Endothelial cell of umbilical vein (primary cell): ENCODE data around the gene OR6P1. TPM values are rescaled to one million over a fixed set of nuclear protein-coding genes. Genes with fewer than 3 reads are reported as not detected.

Experiments
- BruUV-seq: library from RNA; stranded (reverse); fragments of 400-500 nt; replicated peaks from 2 replicates; lab custom pipeline; 2021; lab: Mats Ljungman, UMichigan
- CTCF ChIA-PET: fragments of 300-600, 350-600 bp; sonication (Branson Sonifier 250); formaldehyde crosslinking; loops from one replicate; lab custom pipeline; 2021; ENCODE audit warnings: antibody characterized with exemption, inconsistent platforms; lab: Charles Lee
- POLR2A ChIA-PET: fragments of 300-600, 350-600 bp; sonication (Branson Sonifier 250); formaldehyde crosslinking; loops from one replicate; lab custom pipeline; 2021; ENCODE audit warnings: antibody characterized with exemption, inconsistent platforms; lab: Charles Lee
- DNase-seq: peaks from one replicate; pipeline ENCODE4 v3.0.0-alpha.2; 2011; ENCODE audit warnings: low read depth, low spot score
- FAIRE-seq: peaks from 2 replicates; lab custom pipeline; 2011; peaks lifted over from hg19 to GRCh38; lab: Jason Lieb, UNC
- H2AFZ ChIP-seq: 2 replicates; pipeline ENCODE4 v1.6.0; 2012; ENCODE audit warnings: low read depth, low read length, control low read depth, inconsistent platforms
- H3K27ac ChIP-seq: 2 replicates; pipeline ENCODE4 v1.5.1; 2011; ENCODE audit warnings: low read depth, mild to moderate bottlenecking, control low read depth, low read length, moderate library complexity; ENCODE audit not compliant: insufficient read depth
- H3K27me3 ChIP-seq, 2 experiments: 2 replicates each; pipeline versions ENCODE4 v1.6.0 to v1.6.1; 2011; ENCODE audit warnings: low read length in 2 of 2, mixed read lengths in 1 of 2; ENCODE audit not compliant: control insufficient read depth in 2 of 2, insufficient read depth in 2 of 2
- H3K36me3 ChIP-seq, 2 experiments: 2 replicates in 1 of 2; 3 replicates in 1 of 2; pipeline ENCODE4 v1.5.1; 2011; ENCODE audit warnings: low read length in 2 of 2, mild to moderate bottlenecking in 1 of 2, moderate library complexity in 1 of 2; ENCODE audit not compliant: control insufficient read depth in 2 of 2, insufficient read depth in 2 of 2; ENCODE audit errors: extremely low read depth in 1 of 2
- H3K4me1 ChIP-seq: 3 replicates; pipeline ENCODE4 v1.5.1; 2011; ENCODE audit warnings: mild to moderate bottlenecking, low read length; ENCODE audit not compliant: control insufficient read depth, insufficient read depth; ENCODE audit errors: extremely low read depth
- H3K4me2 ChIP-seq: 2 replicates; pipeline ENCODE4 v1.6.1; 2011; ENCODE audit warnings: low read length, control low read depth, mixed read lengths; ENCODE audit not compliant: insufficient read depth
- H3K4me3 ChIP-seq, 3 experiments: fragments of 200-600 bp in 1 of 3; sonication (generic), shearing (Covaris generic) in 1 of 3; replicated peaks in 1 of 3; 2 replicates each; pipeline ENCODE4 v1.5.1; 2011 to 2016; ENCODE audit warnings: control low read depth in 3 of 3, low read length in 3 of 3, mild to moderate bottlenecking in 2 of 3, inconsistent platforms in 1 of 3, low read depth in 1 of 3, moderate library complexity in 1 of 3; ENCODE audit not compliant: insufficient read depth in 1 of 3
- H3K79me2 ChIP-seq: 2 replicates; pipeline ENCODE4 v1.6.0; 2012; ENCODE audit warnings: low read length, inconsistent platforms; ENCODE audit not compliant: control insufficient read depth, insufficient read depth
- H3K9ac ChIP-seq: replicated peaks from 2 replicates; pipeline ENCODE3; 2011; ENCODE audit warnings: low read length, control low read depth; ENCODE audit not compliant: insufficient read depth; ENCODE audit errors: extremely low read depth
- H3K9me1 ChIP-seq: replicated peaks from 3 replicates; pipeline ENCODE4 v1.6.0; 2011; ENCODE audit warnings: mild to moderate bottlenecking, low read length; ENCODE audit not compliant: control insufficient read depth, insufficient read depth; ENCODE audit errors: extremely low read depth
- H3K9me3 ChIP-seq: replicated peaks from 2 replicates; pipeline ENCODE4 v1.5.1; 2012; ENCODE audit warnings: low read length, inconsistent platforms; ENCODE audit not compliant: control insufficient read depth, insufficient read depth
- H4K20me1 ChIP-seq: replicated peaks from 2 replicates; pipeline ENCODE3; 2011; ENCODE audit warnings: mild to moderate bottlenecking, low read length; ENCODE audit not compliant: control insufficient read depth, insufficient read depth; ENCODE audit errors: extremely low read depth
- EZH2 ChIP-seq: IDR thresholded peaks from 2 replicates; pipeline ENCODE4 v1.6.1; 2012; ENCODE audit warnings: borderline replicate concordance, low read depth, mild to moderate bottlenecking, moderate library complexity, low read length, inconsistent platforms; ENCODE audit not compliant: severe bottlenecking
- FOS ChIP-seq: IDR thresholded peaks from 2 replicates; pipeline ENCODE4 v1.6.1; 2011; ENCODE audit warnings: mild to moderate bottlenecking, low read length, moderate library complexity, borderline replicate concordance; ENCODE audit not compliant: insufficient read depth
- GATA2 ChIP-seq: IDR thresholded peaks from 2 replicates; pipeline ENCODE4 v1.7.0; 2011; ENCODE audit warnings: low read depth, mild to moderate bottlenecking, moderate library complexity, mixed read lengths, low read length; ENCODE audit not compliant: insufficient read length, insufficient read depth
- JUN ChIP-seq: IDR thresholded peaks from 2 replicates; pipeline ENCODE4 v1.6.1; 2011; ENCODE audit warnings: borderline replicate concordance, low read depth; ENCODE audit not compliant: insufficient read length, insufficient read depth
- MYC ChIP-seq: IDR thresholded peaks from one replicate; pipeline ENCODE4 v1.6.1; 2011; ENCODE audit warnings: mild to moderate bottlenecking, low read depth, low read length
- dilution Hi-C: fragments of 300-500 bp; cut with MboI; formaldehyde crosslinking; loops from one replicate; pipeline ENCODE4 v1.15.0; 2019; ENCODE audit warnings: low sequenced_read_pairs; ENCODE audit not compliant: extremely low pct_ligation_motif_present
- intact Hi-C: fragments of 100-400 bp; cut with micrococcal nuclease; formaldehyde crosslinking; loops from one replicate; pipeline ENCODE4 v1.10.0; 2022
- polyA plus RNA-seq, 4 experiments: library from polyadenylated mRNA; depleted of rRNA in 3 of 4; stranded (reverse) in 3 of 4; unstranded in 1 of 4; fragments of >200 nt; gene quantifications; 2 replicates each; pipeline versions ENCODE4 v1.2.1 to v1.2.3, GENCODE V29; 2011 to 2012; ENCODE audit warnings: missing spikeins in 1 of 4
- total RNA-seq: library from RNA; stranded (reverse); gene quantifications from 2 replicates; pipeline ENCODE4 v1.2.3, GENCODE V29; 2021
- TF ChIP-seq, protein P1 (sequence below), 2 donors: IDR thresholded peaks; 1 replicate in 1 of 2; 2 replicates in 1 of 2; pipeline ENCODE4 v1.5.1; 2011; ENCODE audit warnings: low read length in 2 of 2, mild to moderate bottlenecking in 2 of 2, moderate library complexity in 2 of 2, control low read depth in 1 of 2, inconsistent platforms in 1 of 2, low read depth in 1 of 2; ENCODE audit not compliant: insufficient read depth in 1 of 2; ENCODE audit errors: extremely low read depth in 1 of 2
- TF ChIP-seq, protein P2 (sequence below): IDR thresholded peaks from 2 replicates; pipeline ENCODE4 v1.6.1; 2011; ENCODE audit not compliant: insufficient read depth, insufficient read length

The OR6P1 gene
- total and polyA plus RNA-seq, 2 donors (not counting 3 experiments of a cell fraction or from before 2014, with no cell fraction given): not detected

DNA sequence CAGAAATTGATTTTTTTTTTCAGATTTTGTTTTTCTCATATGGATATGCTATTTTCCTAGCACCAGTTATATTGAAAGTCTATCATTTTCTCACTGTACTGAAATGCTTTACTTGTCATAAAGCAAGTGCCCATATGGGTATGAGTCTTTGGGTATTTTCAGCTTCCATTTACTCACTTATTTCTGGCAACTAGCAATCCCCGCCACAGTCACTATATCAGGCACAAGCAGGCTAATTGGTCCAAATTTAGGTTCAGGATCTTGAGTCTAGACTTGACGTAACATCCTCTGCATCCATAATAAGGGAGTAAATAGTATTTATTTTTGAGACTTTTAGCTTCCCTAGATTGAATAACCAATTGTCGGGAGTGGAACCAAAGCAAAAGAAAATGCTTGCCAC lies 7.2 kb upstream of the OR6P1 start:
- no peak overlapping the region for H3K4me2 ChIP-seq
- POLR2A ChIA-PET: no interaction called here

More for the DNA sequence above, 7.2 kb upstream of the OR6P1 start:
- FAIRE-seq (no peak), DNase-seq (no peak)
- CTCF ChIA-PET: no interaction called here
- dilution Hi-C loops: no loop called here
- Histone ChIP-seq H3K9me1 (no peaks in the 10 kb centered on the region), H2AFZ (no peak overlapping the region), H3K4me3 (no peak overlapping the region), H3K27me3 (no peaks in the 10 kb centered on the region), H3K27ac (no peak overlapping the region), H3K4me1 (no peaks in the 10 kb centered on the region), H3K36me3 (no peaks in the 10 kb centered on the region), H4K20me1 (no peaks in the 10 kb centered on the region), H3K79me2 (no peaks in the 10 kb centered on the region), H3K9ac (no peak overlapping the region), H3K9me3 (no peaks in the 10 kb centered on the region)
- BruUV-seq: no TSS peak
- TF ChIP-seq EZH2 (no peak), GATA2 (no peak), FOS (no peak), JUN (no peak), MYC (no peak)
- TF ChIP-seq, protein P1, sequence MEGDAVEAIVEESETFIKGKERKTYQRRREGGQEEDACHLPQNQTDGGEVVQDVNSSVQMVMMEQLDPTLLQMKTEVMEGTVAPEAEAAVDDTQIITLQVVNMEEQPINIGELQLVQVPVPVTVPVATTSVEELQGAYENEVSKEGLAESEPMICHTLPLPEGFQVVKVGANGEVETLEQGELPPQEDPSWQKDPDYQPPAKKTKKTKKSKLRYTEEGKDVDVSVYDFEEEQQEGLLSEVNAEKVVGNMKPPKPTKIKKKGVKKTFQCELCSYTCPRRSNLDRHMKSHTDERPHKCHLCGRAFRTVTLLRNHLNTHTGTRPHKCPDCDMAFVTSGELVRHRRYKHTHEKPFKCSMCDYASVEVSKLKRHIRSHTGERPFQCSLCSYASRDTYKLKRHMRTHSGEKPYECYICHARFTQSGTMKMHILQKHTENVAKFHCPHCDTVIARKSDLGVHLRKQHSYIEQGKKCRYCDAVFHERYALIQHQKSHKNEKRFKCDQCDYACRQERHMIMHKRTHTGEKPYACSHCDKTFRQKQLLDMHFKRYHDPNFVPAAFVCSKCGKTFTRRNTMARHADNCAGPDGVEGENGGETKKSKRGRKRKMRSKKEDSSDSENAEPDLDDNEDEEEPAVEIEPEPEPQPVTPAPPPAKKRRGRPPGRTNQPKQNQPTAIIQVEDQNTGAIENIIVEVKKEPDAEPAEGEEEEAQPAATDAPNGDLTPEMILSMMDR (IDR thresholded peaks at IDR 0.05; ENCODE audit: extremely low read depth in 1 of 2, insufficient read depth in 1 of 2, low read depth in 1 of 2, low read length in 2 of 2): no peak
- TF ChIP-seq, protein P2, sequence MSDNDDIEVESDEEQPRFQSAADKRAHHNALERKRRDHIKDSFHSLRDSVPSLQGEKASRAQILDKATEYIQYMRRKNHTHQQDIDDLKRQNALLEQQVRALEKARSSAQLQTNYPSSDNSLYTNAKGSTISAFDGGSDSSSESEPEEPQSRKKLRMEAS: no peak
- intact Hi-C loops: no loop called here
